ENCODE data around the gene IMPACT. TPM values are rescaled to one million over a fixed set of nuclear protein-coding genes. Genes with fewer than 3 reads are reported as not detected.
A peak's percentile ranks its signal among the peaks of the same experiment; 100 is the strongest.

The IMPACT gene
- total RNA-seq, 2 donors from 2014 or later: 21.7 to 30.8 TPM

DNA sequence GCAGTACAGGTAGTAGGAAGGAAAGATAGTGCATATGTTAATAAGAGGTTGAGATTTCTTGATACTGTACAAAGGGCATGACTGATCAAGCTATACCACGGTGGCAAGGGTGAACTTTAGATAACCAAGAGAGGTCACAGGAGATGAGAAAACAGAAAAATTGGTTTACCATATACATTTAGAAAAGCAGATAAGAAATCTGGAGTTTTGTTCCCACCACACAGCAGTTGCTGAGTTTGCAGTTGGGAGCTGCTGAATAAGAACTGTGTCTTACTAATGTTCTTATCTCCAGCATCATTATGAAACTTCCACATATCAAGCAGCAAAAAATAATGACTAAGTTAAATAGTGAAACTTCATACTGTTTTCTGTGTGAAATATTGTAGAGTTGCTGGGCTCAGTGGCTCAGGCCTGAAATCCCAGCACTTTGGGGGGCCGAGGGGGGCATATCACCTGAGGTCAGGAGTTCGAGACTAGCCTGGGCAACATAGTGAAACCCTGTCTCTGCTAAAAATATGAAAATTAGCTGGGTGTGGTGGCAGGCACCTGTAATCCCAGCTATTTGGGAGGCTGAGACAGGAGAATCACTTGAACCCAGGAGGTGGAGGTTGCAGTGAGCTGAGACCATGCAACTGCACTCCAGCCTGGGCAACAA, 12.0 kb upstream of the IMPACT start:
- DNase-seq: no peak
- intact Hi-C loops (cut with DNase I, micrococcal nuclease): no loop called here
- ATAC-seq: no peak

DNA sequence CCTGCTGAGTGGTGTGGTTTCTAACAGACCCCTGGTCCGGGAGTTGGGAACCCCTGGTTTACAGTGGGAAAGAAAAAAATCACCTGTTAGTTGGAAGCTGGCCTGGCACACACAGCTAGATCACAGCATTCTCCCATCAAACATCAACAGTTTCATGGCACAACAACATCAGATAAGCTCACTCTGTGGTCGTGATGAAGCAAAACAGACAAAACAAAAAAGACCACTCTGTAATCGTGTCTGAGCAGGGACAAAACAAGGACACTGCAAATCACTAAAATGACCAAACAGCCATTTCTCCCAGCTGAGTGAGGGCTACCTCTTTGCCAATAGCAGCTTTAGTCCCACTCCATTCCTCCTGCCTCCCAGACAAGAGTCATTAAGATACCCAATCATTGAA, 9.0 kb upstream of the IMPACT start:
- ATAC-seq: no peak

DNA sequence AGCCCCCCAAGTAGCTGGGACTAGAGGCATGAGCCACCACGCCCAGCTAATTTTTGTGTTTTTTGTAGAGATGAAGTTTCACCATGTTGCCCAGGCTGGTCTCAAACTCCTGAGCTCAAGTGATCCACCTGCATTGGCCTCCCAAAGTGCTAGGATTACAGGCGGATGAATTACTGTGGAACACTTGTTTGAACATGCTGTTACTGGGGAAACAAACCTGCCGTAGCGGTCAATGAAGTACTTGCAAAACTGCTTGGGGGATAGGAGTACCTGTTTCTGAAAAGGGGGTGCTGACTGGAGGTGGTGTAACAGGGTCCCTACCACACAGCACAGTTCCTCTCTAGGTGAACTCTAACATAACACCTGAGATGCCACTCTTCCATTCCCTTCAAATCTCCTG, 5.9 kb upstream of the IMPACT start:
- no peak for ATAC-seq
- intact Hi-C loops (cut with DNase I, micrococcal nuclease): no loop called here

More for the DNA sequence above, 9.0 kb upstream of the IMPACT start:
- no peak for DNase-seq
- intact Hi-C loops (cut with DNase I, micrococcal nuclease): no loop called here

DNA sequence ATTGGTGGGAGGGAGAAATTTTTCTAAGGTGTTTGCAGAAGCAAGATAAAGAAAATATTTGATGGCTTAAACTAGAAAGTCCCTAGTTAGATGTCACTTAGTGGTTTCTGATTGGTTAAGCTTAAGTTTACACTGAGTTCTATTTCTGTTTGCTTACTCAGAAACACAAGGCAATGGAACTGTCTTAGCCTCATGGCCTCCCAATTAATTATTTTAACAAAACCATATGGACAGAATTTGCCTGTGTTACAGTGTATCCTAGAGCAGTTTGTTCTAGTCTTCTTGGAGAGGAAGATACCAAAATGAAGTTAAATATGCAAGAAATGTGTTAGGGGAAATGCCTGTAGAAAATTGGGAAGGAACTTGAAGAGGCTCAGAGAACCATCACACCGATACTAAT, 4.6 kb upstream of the IMPACT start:
- ATAC-seq (no peak), DNase-seq (no peak)
- intact Hi-C loops (cut with DNase I, micrococcal nuclease): no loop called here

More for the DNA sequence above, 5.9 kb upstream of the IMPACT start:
- no peak for DNase-seq

DNA sequence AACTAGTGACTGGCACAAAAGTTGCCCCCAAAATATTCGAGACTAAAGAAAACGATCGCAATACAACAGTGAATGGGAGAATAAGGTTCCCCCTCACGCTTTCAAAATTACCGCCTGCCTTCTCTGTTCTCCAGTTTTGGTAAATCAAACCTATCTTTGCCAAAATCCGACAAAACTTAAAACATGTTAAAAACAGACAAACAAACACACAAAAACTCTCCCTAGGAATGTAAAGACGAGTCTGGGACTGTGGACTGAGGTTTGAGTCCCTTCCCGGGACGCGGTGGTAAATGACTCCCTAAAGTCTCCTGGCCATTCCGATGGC, 435 bp upstream of the IMPACT start:
- intact Hi-C loops (cut with DNase I, micrococcal nuclease): no loop called here
- ATAC-seq: no peak

DNA sequence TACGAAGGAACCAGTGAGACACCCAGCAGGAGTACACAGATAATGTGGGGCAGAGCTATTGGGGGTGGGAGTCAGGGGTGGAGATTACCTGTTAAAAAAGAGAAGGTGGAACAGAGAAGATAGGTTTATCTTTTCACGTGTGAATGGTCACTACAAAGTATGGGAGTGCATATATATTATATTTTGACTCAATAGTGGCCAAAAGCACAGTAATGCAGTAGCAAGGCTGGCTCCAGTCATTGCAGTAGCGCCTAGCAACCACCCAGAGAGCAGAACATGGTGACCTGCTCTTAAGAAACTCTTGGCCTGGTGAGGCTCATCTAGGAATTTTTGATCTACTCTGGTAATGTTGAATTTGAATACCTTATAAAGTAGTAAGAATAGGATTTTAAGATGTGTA, 1.0 kb downstream of the IMPACT start:
- no peak for DNase-seq
- intact Hi-C loops (cut with DNase I, micrococcal nuclease): no loop called here
- no peak for ATAC-seq

More for the DNA sequence above, 435 bp upstream of the IMPACT start:
- no peak for DNase-seq

DNA sequence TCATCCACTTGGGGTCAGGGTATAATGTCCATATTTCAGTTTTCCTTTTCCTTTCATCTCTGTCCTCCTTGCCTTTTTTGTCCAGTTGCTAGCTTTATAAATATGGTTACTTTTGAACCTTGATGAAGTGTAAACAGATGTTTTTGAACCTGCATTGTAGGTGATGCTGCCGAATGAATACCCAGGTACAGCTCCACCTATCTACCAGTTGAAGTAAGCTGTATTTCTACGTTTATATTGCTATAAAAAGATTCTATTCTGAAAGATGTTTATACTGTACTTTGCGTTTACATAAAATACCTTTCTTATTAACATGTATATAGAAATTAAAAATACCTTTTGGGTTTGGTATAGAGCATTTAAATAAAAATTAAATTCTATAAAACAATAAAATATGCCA, 2.2 kb downstream of the IMPACT start:
- intact Hi-C loops (cut with DNase I, micrococcal nuclease): no loop called here
- no peak for ATAC-seq
- no peak for DNase-seq

DNA sequence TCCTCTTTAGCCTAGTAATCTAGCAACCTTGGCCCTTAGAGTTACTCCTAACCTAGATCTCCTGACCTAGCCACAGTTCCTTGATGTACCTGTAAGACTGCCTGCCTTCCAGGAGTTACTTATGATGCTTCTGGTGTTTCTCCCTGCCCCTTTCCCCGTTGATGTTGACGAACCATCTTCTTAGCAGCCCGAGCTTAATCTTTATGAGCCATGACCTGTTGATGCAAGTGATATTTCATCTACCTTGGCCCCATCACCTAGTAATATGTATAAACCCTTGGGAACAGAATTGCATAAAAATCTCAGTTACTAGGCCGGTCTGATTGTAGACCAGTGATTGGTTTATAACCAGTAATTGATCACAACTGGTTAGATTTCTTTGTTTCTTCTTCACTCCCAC, 2.7 kb downstream of the IMPACT start:
- DNase-seq: no peak
- intact Hi-C loops (cut with DNase I, micrococcal nuclease): no loop called here
- ATAC-seq: no peak

DNA sequence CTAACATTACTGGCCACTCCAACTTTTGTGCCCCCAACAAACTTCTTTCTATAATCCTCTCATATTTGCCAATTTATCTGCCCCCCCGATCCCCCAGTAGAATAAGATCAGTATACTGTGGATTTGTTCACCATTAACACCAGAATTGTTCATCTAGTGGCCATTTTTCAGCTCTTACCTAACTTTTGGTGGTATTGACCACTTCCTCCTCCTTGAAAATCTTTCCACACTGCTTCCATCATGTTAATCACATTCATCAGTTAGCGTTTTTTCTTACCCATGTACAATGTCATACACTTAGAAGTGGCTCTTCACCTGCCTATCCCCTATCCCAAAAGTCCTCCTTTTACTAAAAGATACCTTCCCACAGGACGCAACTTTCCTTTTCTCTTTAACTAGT, 6.1 kb downstream of the IMPACT start:
- DNase-seq (no peak), ATAC-seq (no peak)
- intact Hi-C loops (cut with DNase I, micrococcal nuclease): no loop called here

DNA sequence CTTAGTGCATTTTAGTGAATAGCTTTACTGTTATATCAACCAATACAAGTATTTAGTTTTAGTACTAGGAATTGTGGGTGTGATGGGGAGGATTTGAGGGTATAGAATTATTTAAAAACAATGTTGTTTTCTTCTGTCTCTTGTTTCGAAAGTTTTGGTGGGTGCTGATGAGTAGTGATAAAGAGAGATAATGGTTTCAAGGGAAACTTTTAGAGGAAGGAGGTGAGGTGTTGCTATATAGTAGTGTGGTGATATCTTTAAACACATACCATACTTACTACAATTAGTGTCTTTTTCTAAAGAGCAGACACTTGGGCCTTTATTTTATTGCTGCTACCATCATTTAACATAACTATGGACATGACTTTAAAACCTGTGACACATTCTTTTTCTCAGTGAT, 10.5 kb downstream of the IMPACT start:
- ATAC-seq (no peak), DNase-seq (no peak)
- intact Hi-C loops (cut with DNase I, micrococcal nuclease): no loop called here

DNA sequence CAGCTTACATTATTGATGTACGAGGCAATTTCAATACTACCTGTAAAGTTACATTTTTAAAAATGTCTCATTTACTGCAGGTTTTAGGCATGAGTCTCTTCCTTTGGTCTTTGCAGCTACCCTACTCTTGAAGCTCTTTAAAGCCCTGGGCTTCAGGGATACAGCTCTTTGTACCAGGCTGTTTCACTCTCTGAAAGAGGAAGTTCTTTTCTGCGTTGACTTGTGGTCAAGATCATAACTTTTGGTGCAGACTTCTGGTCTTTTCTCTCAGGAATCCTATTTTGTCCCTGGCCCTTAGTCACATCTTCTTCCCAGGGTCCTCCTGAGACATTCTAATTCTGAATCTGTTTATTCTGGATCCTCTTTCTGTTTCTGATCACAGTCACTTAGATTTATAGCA, 17.4 kb downstream of the IMPACT start:
- intact Hi-C loops (cut with DNase I, micrococcal nuclease): no loop called here
- DNase-seq (no peak), ATAC-seq (no peak)

DNA sequence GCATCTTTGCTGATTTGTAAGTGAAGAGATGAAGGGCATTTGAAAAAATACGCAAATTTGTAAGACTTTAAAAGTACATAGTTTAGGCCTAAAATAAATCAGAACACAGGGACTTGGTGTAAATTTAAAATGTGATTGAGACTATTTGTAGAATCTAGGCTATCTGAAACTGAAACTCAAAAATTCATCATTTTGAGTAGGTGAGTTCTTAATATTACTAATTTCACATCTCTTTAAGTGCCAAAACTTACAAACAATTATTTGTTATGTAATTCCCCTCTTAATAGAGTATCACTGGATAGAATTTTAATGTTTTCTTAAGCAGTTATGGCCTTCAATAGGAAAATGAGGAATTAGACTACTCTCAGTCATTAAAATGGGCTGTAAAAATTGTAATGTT, 20.0 kb downstream of the IMPACT start:
- intact Hi-C loops (cut with DNase I, micrococcal nuclease): no loop called here
- DNase-seq (no peak), ATAC-seq (no peak)

DNA sequence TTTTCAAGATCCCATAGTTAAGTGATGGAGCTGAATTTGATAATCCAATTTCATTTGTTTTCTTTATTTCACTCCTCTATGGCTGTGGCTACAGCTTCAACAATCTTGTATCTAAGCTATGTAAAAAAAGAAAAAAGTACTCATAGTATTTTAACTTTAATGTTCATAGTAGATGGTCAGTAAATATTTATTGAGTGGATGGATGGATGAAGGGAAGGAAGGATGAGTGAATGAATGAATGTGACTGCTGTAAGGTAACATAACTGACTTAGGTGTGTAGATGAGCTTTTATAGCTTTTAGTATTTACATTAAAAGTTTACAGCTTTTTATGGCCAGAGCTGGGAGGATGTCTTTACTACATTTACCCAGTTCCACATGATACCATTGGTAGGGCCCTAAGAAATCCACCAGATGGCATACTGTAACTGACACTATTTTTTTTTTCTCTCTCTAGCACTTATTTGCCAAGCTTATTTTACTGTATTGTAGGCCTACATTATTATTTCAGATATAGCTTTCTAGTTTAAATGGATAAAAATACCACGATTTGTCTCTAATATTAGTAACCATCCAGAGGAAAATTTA, 20.6 kb downstream of the IMPACT start:
- DNase-seq (no peak), ATAC-seq (peak; percentile 100)
- intact Hi-C loops (cut with DNase I, micrococcal nuclease): no loop called here

DNA sequence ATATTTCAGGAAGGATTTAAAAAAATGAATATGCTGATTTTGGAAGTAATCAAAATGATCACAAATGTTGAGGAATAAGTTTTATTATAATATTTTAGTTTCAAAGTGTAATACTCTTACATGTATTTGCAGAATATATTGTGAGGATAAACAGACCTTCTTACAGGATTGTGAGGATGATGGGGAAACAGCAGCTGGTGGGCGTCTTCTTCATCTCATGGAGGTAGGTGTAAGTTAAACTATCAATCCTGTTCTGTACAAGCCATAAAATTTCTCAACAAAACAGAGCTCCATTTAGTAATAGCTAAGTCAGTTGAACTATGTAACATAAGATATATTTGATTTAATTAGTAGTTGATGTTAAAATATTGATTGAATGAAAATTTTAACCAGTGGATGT, 21.5 kb downstream of the IMPACT start:
- intact Hi-C loops (cut with DNase I, micrococcal nuclease): no loop called here
- ATAC-seq: no peak
- no peak for DNase-seq

DNA sequence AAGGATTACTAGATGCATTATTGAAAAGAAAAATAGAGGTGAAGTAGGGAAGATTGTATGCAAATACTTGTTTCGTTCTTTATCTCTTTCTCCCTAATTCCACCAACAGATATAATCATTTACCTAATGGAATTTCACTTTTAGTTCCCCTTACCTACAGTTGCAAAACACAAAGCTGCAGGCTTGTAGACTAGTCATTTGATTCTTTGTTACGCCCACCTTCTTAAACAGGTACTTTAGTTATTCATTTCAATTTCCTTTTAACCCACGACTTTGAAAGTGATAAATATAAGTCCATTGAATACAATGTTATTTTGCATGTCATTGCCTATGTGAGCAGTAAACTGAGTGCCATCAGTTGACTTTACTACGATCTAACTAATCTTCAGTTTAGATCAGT, 30.1 kb downstream of the IMPACT start:
- DNase-seq (no peak), ATAC-seq (no peak)
- intact Hi-C loops (cut with DNase I, micrococcal nuclease): no loop called here

DNA sequence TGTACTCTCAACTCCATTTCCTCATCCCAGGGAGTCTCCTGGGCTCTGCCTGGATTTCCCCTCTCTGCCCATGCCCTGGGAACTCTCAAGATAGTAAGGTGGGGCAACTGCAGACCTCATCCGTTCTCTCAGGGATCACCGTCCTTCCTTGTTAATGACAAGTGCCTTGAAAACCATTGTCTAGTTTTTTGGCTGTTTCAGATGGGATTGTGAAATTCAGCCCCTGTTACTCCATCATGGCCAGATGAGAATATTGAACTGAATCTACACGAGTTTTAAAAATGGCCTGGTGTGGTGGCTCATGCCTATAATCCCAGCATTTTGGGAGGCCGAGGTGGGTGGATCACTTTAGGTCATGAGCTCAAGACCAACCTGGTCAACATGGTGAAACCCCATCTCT, 33.3 kb downstream of the IMPACT start:
- DNase-seq (no peak), ATAC-seq (no peak)
- intact Hi-C loops (cut with DNase I, micrococcal nuclease): no loop called here

DNA sequence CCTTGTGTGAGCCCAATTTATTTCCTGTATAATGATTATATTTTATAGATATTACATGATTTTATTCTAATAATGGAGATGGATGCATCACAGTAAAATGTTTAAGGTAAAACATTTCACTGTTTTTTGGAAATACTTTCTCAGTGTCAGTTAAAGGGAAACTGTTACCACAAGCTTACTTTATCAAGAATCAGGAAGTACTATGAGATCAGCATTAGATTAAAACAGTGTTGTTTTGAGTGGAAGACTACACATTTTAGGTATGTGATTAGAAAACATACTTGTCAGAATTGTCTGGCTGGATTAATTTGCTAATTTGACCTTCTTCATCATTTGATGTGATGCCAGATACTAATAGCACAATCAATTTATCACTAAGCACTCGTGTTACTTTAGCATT, 33.9 kb downstream of the IMPACT start, which contains the start of gene HRH4:
TSS of gene HRH4 (plus strand) at position 250 of the 400 bp plus-strand sequence. CDS start at position 342, 92 bp downstream.
- ATAC-seq (no peak), DNase-seq (no peak)
- intact Hi-C loops (cut with DNase I, micrococcal nuclease): no loop called here

DNA sequence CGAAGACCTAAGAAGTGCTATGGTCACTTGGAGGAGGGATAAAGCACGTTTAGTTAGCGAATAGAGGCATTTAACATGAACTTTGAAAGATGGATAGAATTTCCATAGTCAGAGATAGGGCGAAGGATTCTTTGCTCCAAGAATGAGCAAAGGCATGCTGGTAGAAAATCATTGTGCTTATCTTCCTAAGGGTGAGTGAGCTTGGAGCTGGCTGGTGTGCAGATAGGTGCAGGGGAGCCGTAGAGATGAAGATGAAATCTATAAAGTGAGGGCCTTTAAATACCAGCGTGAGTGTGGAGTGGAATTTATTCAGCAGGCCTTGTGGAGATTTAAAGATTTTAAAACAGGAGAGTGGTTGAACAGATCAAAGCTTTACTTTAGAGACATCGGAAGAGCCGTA, 35.5 kb downstream of the IMPACT start:
- intact Hi-C loops (cut with DNase I, micrococcal nuclease): no loop called here
- no peak for DNase-seq
- ATAC-seq: no peak

DNA sequence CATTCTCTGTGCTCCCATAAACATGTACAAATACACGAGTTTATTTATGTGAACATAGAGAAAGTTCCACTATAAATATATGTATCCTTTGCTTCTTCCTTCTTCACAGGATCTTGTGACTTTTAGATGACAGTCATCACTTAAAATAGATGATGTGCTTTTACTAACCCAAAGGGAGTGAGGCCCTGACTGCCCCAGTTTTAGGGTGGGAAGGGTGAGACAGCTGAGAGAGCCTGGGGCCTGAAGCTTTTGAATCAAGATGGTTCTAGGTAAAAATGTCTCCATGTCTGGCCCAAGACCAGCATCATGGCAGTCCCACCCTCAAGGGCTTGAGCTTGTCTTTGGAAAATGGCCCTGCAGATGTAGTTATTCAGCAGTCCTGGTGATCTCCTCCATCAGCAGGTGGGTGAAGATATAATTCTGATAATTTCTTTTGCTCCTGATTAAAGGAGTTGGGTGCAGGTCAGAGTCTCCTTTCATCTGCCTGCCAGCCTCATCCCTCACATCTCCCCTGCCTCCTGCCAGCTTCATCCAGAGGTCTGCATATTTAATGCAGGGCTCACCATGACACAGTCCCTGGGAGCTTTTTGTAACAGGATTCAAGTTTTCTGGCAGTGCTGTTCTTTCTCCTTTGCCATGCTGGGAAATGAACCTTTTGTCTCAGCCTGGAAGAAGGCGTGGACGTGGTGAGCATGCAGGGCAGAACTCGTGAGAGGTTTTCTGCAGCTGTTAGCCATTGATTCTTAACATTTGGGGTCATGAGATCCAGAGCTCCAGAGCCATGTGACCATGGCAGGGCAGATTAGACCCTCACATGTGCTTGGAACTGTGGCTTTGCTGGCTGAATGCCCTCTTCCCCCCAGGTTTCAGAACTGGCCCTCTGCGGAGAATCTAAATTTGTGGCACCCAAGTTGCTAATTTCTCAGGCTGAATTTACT, 36.6 kb downstream of the IMPACT start:
- DNase-seq (no peak), ATAC-seq (no peak)
- intact Hi-C loops (cut with DNase I, micrococcal nuclease): no loop called here

DNA sequence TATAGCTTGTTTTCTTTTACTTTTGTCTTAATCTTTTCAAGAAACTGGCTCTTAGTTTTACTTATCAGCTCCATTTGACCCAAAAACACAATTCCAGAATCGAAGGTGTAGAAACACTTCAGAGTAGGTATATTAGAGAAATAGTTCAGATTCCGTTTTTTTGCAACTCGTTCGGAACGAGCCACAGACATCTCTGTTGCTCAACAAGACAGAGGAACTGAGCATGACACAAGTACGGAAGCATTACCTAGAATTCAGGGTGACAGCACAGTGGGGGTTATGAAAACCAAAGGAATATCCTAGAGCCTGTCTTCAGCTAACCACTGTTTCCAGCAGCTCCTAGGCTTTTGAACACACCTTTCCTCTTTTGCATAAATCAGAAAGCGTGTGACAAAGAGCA, 39.0 kb downstream of the IMPACT start:
- intact Hi-C loops (cut with DNase I, micrococcal nuclease): no loop called here
- no peak for DNase-seq
- no peak for ATAC-seq
